Epithelial cell of esophagus (primary cell): ENCODE results near the gene THSD4.

Source experiments
- DNase-seq: peaks from one replicate; pipeline ENCODE4 v3.0.0; 2010; ENCODE audit warnings: low read depth
- H3K4me3 ChIP-seq: 2 replicates; pipeline ENCODE4 v1.5.1; 2011; ENCODE audit warnings: mild to moderate bottlenecking, low read length, control low read depth
- CTCF ChIP-seq: IDR thresholded peaks from 2 replicates; pipeline ENCODE4 v1.5.1; 2011; ENCODE audit warnings: low read depth, mild to moderate bottlenecking, low read length, control low read depth, inconsistent platforms; ENCODE audit not compliant: insufficient read depth; ENCODE audit errors: missing control alignments

The THSD4 gene

GRCh38 chr15:71570736-71571135 lies 455.5 kb downstream of the THSD4 start:
- no peak for DNase-seq
- H3K4me3 ChIP-seq: no peak overlapping the region
- TF ChIP-seq CTCF: no peak

- H3K4me3 ChIP-seq: no peak overlapping the region
- no peak for TF ChIP-seq CTCF
- DNase-seq: no peak
These were observed 456.4 kb downstream of the THSD4 start for GRCh38 chr15:71571641-71572040.

- DNase-seq: peak; percentile 84
- no peak overlapping the region for H3K4me3 ChIP-seq
- TF ChIP-seq CTCF: peak; percentile 52
These were observed 457.3 kb downstream of the THSD4 start for GRCh38 chr15:71572452-71573053.

- no peak for DNase-seq
- no peak overlapping the region for H3K4me3 ChIP-seq
- no peak for TF ChIP-seq CTCF
These were observed 458.3 kb downstream of the THSD4 start for GRCh38 chr15:71573599-71573998.

GRCh38 chr15:71575474-71576045 lies 460.3 kb downstream of the THSD4 start:
- TF ChIP-seq CTCF: peak; percentile 55
- DNase-seq: peak; percentile 34
- no peak overlapping the region for H3K4me3 ChIP-seq

GRCh38 chr15:71577071-71577470 lies 461.8 kb downstream of the THSD4 start:
- H3K4me3 ChIP-seq: no peak overlapping the region
- DNase-seq: no peak
- TF ChIP-seq CTCF: no peak

GRCh38 chr15:71581398-71581930 lies 466.2 kb downstream of the THSD4 start:
- no peak overlapping the region for H3K4me3 ChIP-seq
- no peak for TF ChIP-seq CTCF
- DNase-seq: no peak
